NK-92 (cell line): ENCODE measurements around the gene CABP4.
"Not testable (repeated sequence)": the region's sequence is repeated elsewhere in the genome, so short reads cannot be mapped to it uniquely, and the experiment has no call there.

ENCODE experiments used
- DNase-seq: peaks from one replicate; lab custom pipeline; 2025; ENCODE audit not compliant: unreplicated experiment; lab: John Stamatoyannopoulos, UW

Gene CABP4

GRCh38 chr11:67452141-67452952 lies 2.8 kb upstream of the CABP4 start, which contains the start of gene GPR152:
GPR152 (minus strand) TSS chr11:67452729; CDS start chr11:67452724, 5 bp downstream.
- DNase-seq: no peak

- no peak for DNase-seq
Measured at GRCh38 chr11:67453816-67454732, 1.1 kb upstream of the CABP4 start.

GRCh38 chr11:67456068-67456705 lies 1.0 kb downstream of the CABP4 start:
- DNase-seq: no peak

- no peak for DNase-seq
Measured at GRCh38 chr11:67457453-67457852, 2.3 kb downstream of the CABP4 start.

- no peak for DNase-seq
Measured at GRCh38 chr11:67458266-67458665, 3.1 kb downstream of the CABP4 start.

GRCh38 chr11:67463186-67463585 lies 8.0 kb downstream of the CABP4 start:
- DNase-seq: no peak

GRCh38 chr11:67463680-67464410 lies 8.7 kb downstream of the CABP4 start:
- no peak for DNase-seq

- DNase-seq: peak; percentile 67
Measured at GRCh38 chr11:67464411-67465188, 9.4 kb downstream of the CABP4 start.

- DNase-seq: no peak
Measured at GRCh38 chr11:67465189-67465510, 10.0 kb downstream of the CABP4 start.

GRCh38 chr11:67465530-67465929 lies 10.4 kb downstream of the CABP4 start:
- not testable (repeated sequence) for DNase-seq

GRCh38 chr11:67466367-67466766 lies 11.2 kb downstream of the CABP4 start:
- DNase-seq: no peak

GRCh38 chr11:67466962-67467771 lies 12.0 kb downstream of the CABP4 start:
- DNase-seq: no peak

- no peak for DNase-seq
Measured at GRCh38 chr11:67468056-67468455, 12.9 kb downstream of the CABP4 start.

- DNase-seq: no peak
Measured at GRCh38 chr11:67468456-67468758, 13.3 kb downstream of the CABP4 start.

- DNase-seq: no peak
Measured at GRCh38 chr11:67468759-67469507, 13.8 kb downstream of the CABP4 start, which contains the start of gene TMEM134. TMEM134 (minus strand) TSS chr11:67469251; CDS start chr11:67469192, 59 bp downstream.

GRCh38 chr11:67469508-67469811 lies 14.3 kb downstream of the CABP4 start:
- DNase-seq: no peak

- DNase-seq: no peak
Measured at GRCh38 chr11:67470337-67471002, 15.3 kb downstream of the CABP4 start.

GRCh38 chr11:67472882-67473281 lies 17.7 kb downstream of the CABP4 start:
- no peak for DNase-seq
